HepG2 (cell line): ENCODE data around the gene CCND1. TPM values are rescaled to one million over a fixed set of nuclear protein-coding genes. Genes with fewer than 3 reads are reported as not detected.

Experiments
- ATRX ChIP-seq: sonication (generic); formaldehyde crosslinking; IDR thresholded peaks from 2 replicates; pipeline ENCODE4 v1.4.0; 2020; ENCODE audit warnings: missing genetic modification reagents, borderline replicate concordance
- BCL6 ChIP-seq: IDR thresholded peaks from 2 replicates; pipeline ENCODE4 v1.6.1; 2016; ENCODE audit warnings: missing genetic modification reagents, missing compliant biosample characterization
- CEBPB ChIP-seq: IDR thresholded peaks from 2 replicates; pipeline ENCODE4 v1.6.1; 2011; ENCODE audit warnings: low read depth, low read length, improper control_type of control experiment, borderline replicate concordance
- ELF4 ChIP-seq: sonication (generic); formaldehyde crosslinking; IDR thresholded peaks from 2 replicates; pipeline ENCODE4 v1.5.0; 2020; ENCODE audit warnings: missing genetic modification reagents, mild to moderate bottlenecking, moderate library complexity, borderline replicate concordance
- ISL2 ChIP-seq: sonication (generic); formaldehyde crosslinking; IDR thresholded peaks from 2 replicates; pipeline ENCODE4 v1.5.0; 2020; ENCODE audit warnings: missing genetic modification reagents
- KDM6A ChIP-seq: IDR thresholded peaks from 2 replicates; pipeline ENCODE4 v1.6.1; 2016; ENCODE audit warnings: low read depth
- KLF16 ChIP-seq, 2 experiments: sonication (generic) in 1 of 2; formaldehyde crosslinking in 1 of 2; IDR thresholded peaks; 2 replicates each; pipeline versions ENCODE4 v1.6.1 to v1.8.0; 2016 to 2023; ENCODE audit warnings: missing genetic modification reagents in 2 of 2, missing compliant biosample characterization in 1 of 2
- NCOA2 ChIP-seq: sonication (generic); formaldehyde crosslinking; IDR thresholded peaks from 2 replicates; pipeline ENCODE4 v1.8.0; 2022; ENCODE audit warnings: inconsistent platforms
- NONO ChIP-seq, 2 experiments: fragments of 450-650 bp in 1 of 2; sonication (generic) in 1 of 2; formaldehyde crosslinking in 1 of 2; IDR thresholded peaks in 1 of 2; conservative IDR thresholded peaks in 1 of 2; 2 replicates each; pipeline versions ENCODE4 v1.6.1 to v1.8.0; 2017 to 2022; ENCODE audit warnings: mild to moderate bottlenecking in 1 of 2, missing genetic modification reagents in 1 of 2, moderate library complexity in 1 of 2
- NRL ChIP-seq: sonication (generic); formaldehyde crosslinking; IDR thresholded peaks from 2 replicates; pipeline ENCODE4 v1.5.0; 2020; ENCODE audit warnings: missing genetic modification reagents, mild to moderate bottlenecking, moderate library complexity, borderline replicate concordance
- RAD51 ChIP-seq: fragments of 450-650 bp; IDR thresholded peaks from 2 replicates; pipeline ENCODE4 v1.6.1; 2016; ENCODE audit warnings: borderline replicate concordance
- SATB2 ChIP-seq: sonication (generic); formaldehyde crosslinking; IDR thresholded peaks from 2 replicates; pipeline ENCODE4 v1.5.0; 2020; ENCODE audit warnings: missing genetic modification reagents
- SP5 ChIP-seq: IDR thresholded peaks from 2 replicates; pipeline ENCODE4 v1.6.1; 2016; ENCODE audit warnings: low read depth, borderline replicate concordance
- TGIF2 ChIP-seq: IDR thresholded peaks from 2 replicates; pipeline ENCODE4 v1.6.1; 2016; ENCODE audit warnings: control low read depth, missing compliant biosample characterization
- TOPORS ChIP-seq: sonication (generic); formaldehyde crosslinking; IDR thresholded peaks from 2 replicates; pipeline ENCODE4 v1.8.0; 2023; ENCODE audit warnings: mild to moderate bottlenecking, missing genetic modification reagents
- XRCC5 ChIP-seq: fragments of 200-400 bp; formaldehyde crosslinking; optimal IDR thresholded peaks from 2 replicates; pipeline ENCODE3; 2017; ENCODE audit warnings: mild to moderate bottlenecking, low read length
- YEATS4 ChIP-seq: sonication (generic); formaldehyde crosslinking; IDR thresholded peaks from 2 replicates; pipeline ENCODE4 v1.4.0; 2020; ENCODE audit warnings: missing genetic modification reagents, borderline replicate concordance
- ZBTB42 ChIP-seq: sonication (generic); formaldehyde crosslinking; IDR thresholded peaks from 2 replicates; pipeline ENCODE4 v1.5.0; 2020; ENCODE audit warnings: mild to moderate bottlenecking, missing genetic modification reagents
- ZNF30 ChIP-seq: sonication (generic); formaldehyde crosslinking; IDR thresholded peaks from 2 replicates; pipeline ENCODE4 v1.5.0; 2020; ENCODE audit warnings: mild to moderate bottlenecking, missing genetic modification reagents
- ZNF343 ChIP-seq: sonication (generic); formaldehyde crosslinking; IDR thresholded peaks from 2 replicates; pipeline ENCODE4 v1.4.0; 2020; ENCODE audit warnings: mild to moderate bottlenecking, missing genetic modification reagents
- ZNF557 ChIP-seq: sonication (generic); formaldehyde crosslinking; IDR thresholded peaks from 2 replicates; pipeline ENCODE4 v1.4.0; 2020; ENCODE audit warnings: missing genetic modification reagents
- ZNF605 ChIP-seq: sonication (generic); formaldehyde crosslinking; IDR thresholded peaks from 2 replicates; pipeline ENCODE4 v1.8.0; 2022; ENCODE audit warnings: mild to moderate bottlenecking, missing genetic modification reagents
- polyA plus RNA-seq, 8 experiments: library from polyadenylated mRNA; depleted of rRNA in 3 of 8; stranded (reverse) in 7 of 8; unstranded in 1 of 8; fragments of >200 nt; fragmentation: Illumina TruSeq in 4 of 8; extraction: Trizol in 4 of 8; gene quantifications; 2 replicates each; pipeline versions ENCODE4 v1.2.1 to v1.2.3, GENCODE V29; 2011 to 2016; ENCODE audit warnings: low read depth in 4 of 8, missing spikeins in 1 of 8, mixed read lengths in 1 of 8; ENCODE audit not compliant: insufficient read depth in 1 of 8
- total RNA-seq, 5 experiments: library from RNA; depleted of rRNA; stranded (reverse); fragments of >200 nt; fragmentation: Illumina TruSeq; extraction: Trizol; gene quantifications; 2 replicates each; pipeline ENCODE4 v1.2.3, GENCODE V29; 2016; ENCODE audit warnings: low read depth in 1 of 5
- TF ChIP-seq, protein P1 (sequence below): sonication (generic); formaldehyde crosslinking; IDR thresholded peaks from 2 replicates; pipeline ENCODE4 v1.4.0; 2020; ENCODE audit warnings: missing genetic modification reagents; ENCODE audit errors: not compliant biosample characterization
- TF ChIP-seq, protein P2 (sequence below): sonication (generic); formaldehyde crosslinking; IDR thresholded peaks from 2 replicates; pipeline ENCODE4 v1.8.0; 2022; ENCODE audit warnings: mild to moderate bottlenecking, missing genetic modification reagents, moderate library complexity
- TF ChIP-seq, protein P3 (sequence below): sonication (generic); formaldehyde crosslinking; IDR thresholded peaks from 2 replicates; pipeline ENCODE4 v1.4.0; 2020; ENCODE audit warnings: missing genetic modification reagents
- TF ChIP-seq, protein P4 (sequence below): IDR thresholded peaks from 2 replicates; pipeline ENCODE4 v1.6.1; 2016; ENCODE audit warnings: low read depth, borderline replicate concordance
- TF ChIP-seq, protein P5 (sequence below): IDR thresholded peaks from 2 replicates; pipeline ENCODE4 v1.6.1; 2012; ENCODE audit warnings: inconsistent platforms
- TF ChIP-seq, protein P6 (sequence below): IDR thresholded peaks from 2 replicates; pipeline ENCODE4 v1.6.1; 2016; ENCODE audit warnings: missing compliant biosample characterization, missing genetic modification reagents, borderline replicate concordance

CCND1 gene
- total and polyA plus RNA-seq, 2 of the 13 experiments (the other 11 are each of a cell fraction or from before 2014, with no cell fraction given) = 107 to 136 TPM

DNA sequence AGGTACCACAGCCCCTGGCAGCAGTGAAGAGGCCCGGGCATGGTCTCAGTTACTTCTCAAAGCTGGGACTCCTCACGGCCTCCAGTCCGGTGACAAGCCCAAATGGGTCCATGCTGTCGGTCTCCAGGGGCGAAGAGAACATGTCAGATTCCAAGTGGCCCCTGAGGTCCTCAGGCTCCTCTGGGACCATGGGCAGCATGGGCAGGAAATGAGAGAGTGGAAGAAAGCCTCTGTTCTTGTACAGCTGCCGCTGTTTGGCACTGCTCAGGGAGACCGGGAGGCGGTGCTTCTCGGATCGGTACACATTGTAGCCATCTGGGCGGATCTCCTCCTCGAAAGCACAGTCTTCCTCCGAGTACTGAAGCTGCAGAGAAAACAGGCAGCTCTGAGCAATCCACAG, 58.3 kb downstream of the CCND1 start (continued):
- TF ChIP-seq SATB2 (CRISPR knock-in tag) (no peak), KLF16 (CRISPR knock-in tag; IDR thresholded peaks at IDR 0.05) (no peak), ZNF557 (CRISPR knock-in tag) (no peak), ZBTB42 (CRISPR knock-in tag) (no peak), NRL (CRISPR knock-in tag) (0 out of 2 replicates have a peak, but pooled peaks have one; percentile 39), TGIF2 (CRISPR knock-in tag) (no peak), YEATS4 (CRISPR knock-in tag) (no peak), ATRX (CRISPR knock-in tag) (no peak), BCL6 (CRISPR knock-in tag) (peak; percentile 93), ZNF343 (no peak), XRCC5 (peak; percentile 12), ISL2 (CRISPR knock-in tag) (no peak), CEBPB (no peak), ZNF30 (CRISPR knock-in tag) (no peak), ELF4 (CRISPR knock-in tag) (no peak), TOPORS (CRISPR knock-in tag) (no peak), SP5 (CRISPR knock-in tag) (0 out of 2 replicates have a peak, but pooled peaks have one; percentile 28), RAD51 (no peak), NCOA2 (CRISPR knock-in tag) (no peak), ZNF605 (CRISPR knock-in tag) (no peak), KDM6A (CRISPR knock-in tag) (no peak), NONO (IDR thresholded peaks at IDR 0.05) (no peak), NONO (CRISPR knock-in tag; conservative IDR thresholded peaks at IDR 0.05) (no peak)
- TF ChIP-seq, protein P1, sequence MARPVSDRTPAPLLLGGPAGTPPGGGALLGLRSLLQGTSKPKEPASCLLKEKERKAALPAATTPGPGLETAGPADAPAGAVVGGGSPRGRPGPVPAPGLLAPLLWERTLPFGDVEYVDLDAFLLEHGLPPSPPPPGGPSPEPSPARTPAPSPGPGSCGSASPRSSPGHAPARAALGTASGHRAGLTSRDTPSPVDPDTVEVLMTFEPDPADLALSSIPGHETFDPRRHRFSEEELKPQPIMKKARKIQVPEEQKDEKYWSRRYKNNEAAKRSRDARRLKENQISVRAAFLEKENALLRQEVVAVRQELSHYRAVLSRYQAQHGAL (CRISPR knock-in tag) = no peak
- TF ChIP-seq, protein P2, sequence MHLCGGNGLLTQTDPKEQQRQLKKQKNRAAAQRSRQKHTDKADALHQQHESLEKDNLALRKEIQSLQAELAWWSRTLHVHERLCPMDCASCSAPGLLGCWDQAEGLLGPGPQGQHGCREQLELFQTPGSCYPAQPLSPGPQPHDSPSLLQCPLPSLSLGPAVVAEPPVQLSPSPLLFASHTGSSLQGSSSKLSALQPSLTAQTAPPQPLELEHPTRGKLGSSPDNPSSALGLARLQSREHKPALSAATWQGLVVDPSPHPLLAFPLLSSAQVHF = no peak
- TF ChIP-seq, protein P3, sequence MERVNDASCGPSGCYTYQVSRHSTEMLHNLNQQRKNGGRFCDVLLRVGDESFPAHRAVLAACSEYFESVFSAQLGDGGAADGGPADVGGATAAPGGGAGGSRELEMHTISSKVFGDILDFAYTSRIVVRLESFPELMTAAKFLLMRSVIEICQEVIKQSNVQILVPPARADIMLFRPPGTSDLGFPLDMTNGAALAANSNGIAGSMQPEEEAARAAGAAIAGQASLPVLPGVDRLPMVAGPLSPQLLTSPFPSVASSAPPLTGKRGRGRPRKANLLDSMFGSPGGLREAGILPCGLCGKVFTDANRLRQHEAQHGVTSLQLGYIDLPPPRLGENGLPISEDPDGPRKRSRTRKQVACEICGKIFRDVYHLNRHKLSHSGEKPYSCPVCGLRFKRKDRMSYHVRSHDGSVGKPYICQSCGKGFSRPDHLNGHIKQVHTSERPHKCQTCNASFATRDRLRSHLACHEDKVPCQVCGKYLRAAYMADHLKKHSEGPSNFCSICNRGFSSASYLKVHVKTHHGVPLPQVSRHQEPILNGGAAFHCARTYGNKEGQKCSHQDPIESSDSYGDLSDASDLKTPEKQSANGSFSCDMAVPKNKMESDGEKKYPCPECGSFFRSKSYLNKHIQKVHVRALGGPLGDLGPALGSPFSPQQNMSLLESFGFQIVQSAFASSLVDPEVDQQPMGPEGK (CRISPR knock-in tag) = no peak
- TF ChIP-seq, protein P4, sequence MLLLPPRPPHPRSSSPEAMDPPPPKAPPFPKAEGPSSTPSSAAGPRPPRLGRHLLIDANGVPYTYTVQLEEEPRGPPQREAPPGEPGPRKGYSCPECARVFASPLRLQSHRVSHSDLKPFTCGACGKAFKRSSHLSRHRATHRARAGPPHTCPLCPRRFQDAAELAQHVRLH (CRISPR knock-in tag) = no peak
- TF ChIP-seq, protein P5, sequence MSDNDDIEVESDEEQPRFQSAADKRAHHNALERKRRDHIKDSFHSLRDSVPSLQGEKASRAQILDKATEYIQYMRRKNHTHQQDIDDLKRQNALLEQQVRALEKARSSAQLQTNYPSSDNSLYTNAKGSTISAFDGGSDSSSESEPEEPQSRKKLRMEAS = no peak
- TF ChIP-seq, protein P6, sequence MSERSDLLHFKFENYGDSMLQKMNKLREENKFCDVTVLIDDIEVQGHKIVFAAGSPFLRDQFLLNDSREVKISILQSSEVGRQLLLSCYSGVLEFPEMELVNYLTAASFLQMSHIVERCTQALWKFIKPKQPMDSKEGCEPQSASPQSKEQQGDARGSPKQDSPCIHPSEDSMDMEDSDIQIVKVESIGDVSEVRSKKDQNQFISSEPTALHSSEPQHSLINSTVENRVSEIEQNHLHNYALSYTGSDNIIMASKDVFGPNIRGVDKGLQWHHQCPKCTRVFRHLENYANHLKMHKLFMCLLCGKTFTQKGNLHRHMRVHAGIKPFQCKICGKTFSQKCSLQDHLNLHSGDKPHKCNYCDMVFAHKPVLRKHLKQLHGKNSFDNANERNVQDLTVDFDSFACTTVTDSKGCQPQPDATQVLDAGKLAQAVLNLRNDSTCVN (CRISPR knock-in tag) = no peak
